Endothelial cell of umbilical vein (primary cell): Measurements from ENCODE around the gene NRXN3. TPM values are rescaled to one million over a fixed set of nuclear protein-coding genes. Genes with fewer than 3 reads are reported as not detected.

Experiments
- BruUV-seq: library from RNA; stranded (reverse); fragments of 400-500 nt; replicated peaks from 2 replicates; lab custom pipeline; 2021; lab: Mats Ljungman, UMichigan
- CTCF ChIA-PET: fragments of 300-600, 350-600 bp; sonication (Branson Sonifier 250); formaldehyde crosslinking; loops from one replicate; lab custom pipeline; 2021; ENCODE audit warnings: antibody characterized with exemption, inconsistent platforms; lab: Charles Lee
- POLR2A ChIA-PET: fragments of 300-600, 350-600 bp; sonication (Branson Sonifier 250); formaldehyde crosslinking; loops from one replicate; lab custom pipeline; 2021; ENCODE audit warnings: antibody characterized with exemption, inconsistent platforms; lab: Charles Lee
- DNase-seq: peaks from one replicate; pipeline ENCODE4 v3.0.0-alpha.2; 2011; ENCODE audit warnings: low read depth, low spot score
- FAIRE-seq: peaks from 2 replicates; lab custom pipeline; 2011; peaks lifted over from hg19 to GRCh38; lab: Jason Lieb, UNC
- H2AFZ ChIP-seq: 2 replicates; pipeline ENCODE4 v1.6.0; 2012; ENCODE audit warnings: low read depth, low read length, control low read depth, inconsistent platforms
- H3K27ac ChIP-seq: 2 replicates; pipeline ENCODE4 v1.5.1; 2011; ENCODE audit warnings: low read depth, mild to moderate bottlenecking, control low read depth, low read length, moderate library complexity; ENCODE audit not compliant: insufficient read depth
- H3K27me3 ChIP-seq, 2 experiments: 2 replicates each; pipeline versions ENCODE4 v1.6.0 to v1.6.1; 2011; ENCODE audit warnings: low read length in 2 of 2, mixed read lengths in 1 of 2; ENCODE audit not compliant: control insufficient read depth in 2 of 2, insufficient read depth in 2 of 2
- H3K36me3 ChIP-seq, 2 experiments: 2 replicates in 1 of 2; 3 replicates in 1 of 2; pipeline ENCODE4 v1.5.1; 2011; ENCODE audit warnings: low read length in 2 of 2, mild to moderate bottlenecking in 1 of 2, moderate library complexity in 1 of 2; ENCODE audit not compliant: control insufficient read depth in 2 of 2, insufficient read depth in 2 of 2; ENCODE audit errors: extremely low read depth in 1 of 2
- H3K4me1 ChIP-seq: 3 replicates; pipeline ENCODE4 v1.5.1; 2011; ENCODE audit warnings: mild to moderate bottlenecking, low read length; ENCODE audit not compliant: control insufficient read depth, insufficient read depth; ENCODE audit errors: extremely low read depth
- H3K4me2 ChIP-seq: 2 replicates; pipeline ENCODE4 v1.6.1; 2011; ENCODE audit warnings: low read length, control low read depth, mixed read lengths; ENCODE audit not compliant: insufficient read depth
- H3K4me3 ChIP-seq, 3 experiments: fragments of 200-600 bp in 1 of 3; sonication (generic), shearing (Covaris generic) in 1 of 3; replicated peaks in 1 of 3; 2 replicates each; pipeline ENCODE4 v1.5.1; 2011 to 2016; ENCODE audit warnings: control low read depth in 3 of 3, low read length in 3 of 3, mild to moderate bottlenecking in 2 of 3, inconsistent platforms in 1 of 3, low read depth in 1 of 3, moderate library complexity in 1 of 3; ENCODE audit not compliant: insufficient read depth in 1 of 3
- H3K79me2 ChIP-seq: 2 replicates; pipeline ENCODE4 v1.6.0; 2012; ENCODE audit warnings: low read length, inconsistent platforms; ENCODE audit not compliant: control insufficient read depth, insufficient read depth
- H3K9ac ChIP-seq: replicated peaks from 2 replicates; pipeline ENCODE3; 2011; ENCODE audit warnings: low read length, control low read depth; ENCODE audit not compliant: insufficient read depth; ENCODE audit errors: extremely low read depth
- H3K9me1 ChIP-seq: replicated peaks from 3 replicates; pipeline ENCODE4 v1.6.0; 2011; ENCODE audit warnings: mild to moderate bottlenecking, low read length; ENCODE audit not compliant: control insufficient read depth, insufficient read depth; ENCODE audit errors: extremely low read depth
- H3K9me3 ChIP-seq: replicated peaks from 2 replicates; pipeline ENCODE4 v1.5.1; 2012; ENCODE audit warnings: low read length, inconsistent platforms; ENCODE audit not compliant: control insufficient read depth, insufficient read depth
- H4K20me1 ChIP-seq: replicated peaks from 2 replicates; pipeline ENCODE3; 2011; ENCODE audit warnings: mild to moderate bottlenecking, low read length; ENCODE audit not compliant: control insufficient read depth, insufficient read depth; ENCODE audit errors: extremely low read depth
- CTCF ChIP-seq, 2 donors: IDR thresholded peaks; 1 replicate in 1 of 2; 2 replicates in 1 of 2; pipeline ENCODE4 v1.5.1; 2011; ENCODE audit warnings: low read length in 2 of 2, mild to moderate bottlenecking in 2 of 2, moderate library complexity in 2 of 2, control low read depth in 1 of 2, inconsistent platforms in 1 of 2, low read depth in 1 of 2; ENCODE audit not compliant: insufficient read depth in 1 of 2; ENCODE audit errors: extremely low read depth in 1 of 2
- EZH2 ChIP-seq: IDR thresholded peaks from 2 replicates; pipeline ENCODE4 v1.6.1; 2012; ENCODE audit warnings: borderline replicate concordance, low read depth, mild to moderate bottlenecking, moderate library complexity, low read length, inconsistent platforms; ENCODE audit not compliant: severe bottlenecking
- FOS ChIP-seq: IDR thresholded peaks from 2 replicates; pipeline ENCODE4 v1.6.1; 2011; ENCODE audit warnings: mild to moderate bottlenecking, low read length, moderate library complexity, borderline replicate concordance; ENCODE audit not compliant: insufficient read depth
- GATA2 ChIP-seq: IDR thresholded peaks from 2 replicates; pipeline ENCODE4 v1.7.0; 2011; ENCODE audit warnings: low read depth, mild to moderate bottlenecking, moderate library complexity, mixed read lengths, low read length; ENCODE audit not compliant: insufficient read length, insufficient read depth
- JUN ChIP-seq: IDR thresholded peaks from 2 replicates; pipeline ENCODE4 v1.6.1; 2011; ENCODE audit warnings: borderline replicate concordance, low read depth; ENCODE audit not compliant: insufficient read length, insufficient read depth
- MAX ChIP-seq: IDR thresholded peaks from 2 replicates; pipeline ENCODE4 v1.6.1; 2011; ENCODE audit not compliant: insufficient read depth, insufficient read length
- MYC ChIP-seq: IDR thresholded peaks from one replicate; pipeline ENCODE4 v1.6.1; 2011; ENCODE audit warnings: mild to moderate bottlenecking, low read depth, low read length
- POLR2A ChIP-seq: IDR thresholded peaks from 2 replicates; pipeline ENCODE4 v1.6.1; 2012; ENCODE audit warnings: low read depth, mild to moderate bottlenecking, control low read depth, low read length
- POLR2AphosphoS5 ChIP-seq: IDR thresholded peaks from 2 replicates; pipeline ENCODE4 v1.6.1; 2012; ENCODE audit warnings: low read depth, mild to moderate bottlenecking, control low read depth, low read length, moderate library complexity; ENCODE audit not compliant: insufficient read depth
- dilution Hi-C: fragments of 300-500 bp; cut with MboI; formaldehyde crosslinking; loops from one replicate; pipeline ENCODE4 v1.15.0; 2019; ENCODE audit warnings: low sequenced_read_pairs; ENCODE audit not compliant: extremely low pct_ligation_motif_present
- intact Hi-C: fragments of 100-400 bp; cut with micrococcal nuclease; formaldehyde crosslinking; loops from one replicate; pipeline ENCODE4 v1.10.0; 2022
- polyA plus RNA-seq, 4 experiments: library from polyadenylated mRNA; depleted of rRNA in 3 of 4; stranded (reverse) in 3 of 4; unstranded in 1 of 4; fragments of >200 nt; gene quantifications; 2 replicates each; pipeline versions ENCODE4 v1.2.1 to v1.2.3, GENCODE V29; 2011 to 2012; ENCODE audit warnings: missing spikeins in 1 of 4
- total RNA-seq: library from RNA; stranded (reverse); gene quantifications from 2 replicates; pipeline ENCODE4 v1.2.3, GENCODE V29; 2021

NRXN3 gene
- total and polyA plus RNA-seq, 2 donors (not counting 3 experiments of a cell fraction or from before 2014, with no cell fraction given) = 0.72 to 4.2 TPM

GRCh38 chr14:78823516-78823915, 653.3 kb downstream of the NRXN3 start:
- no peak overlapping the region for H2AFZ ChIP-seq
- no peak overlapping the region for H3K27ac ChIP-seq
- H3K9me1 ChIP-seq = no peaks in the 10 kb centered on the region
- dilution Hi-C loops (no loop called here), intact Hi-C loops (no loop called here)
- H3K4me1 ChIP-seq = no peaks in the 10 kb centered on the region
- no peaks in the 10 kb centered on the region for H3K36me3 ChIP-seq
- no peaks in the 10 kb centered on the region for H3K79me2 ChIP-seq
- no peaks in the 10 kb centered on the region for H4K20me1 ChIP-seq
- H3K4me2 ChIP-seq = no peak overlapping the region
- CTCF ChIA-PET = no interaction called here
- no peaks in the 10 kb centered on the region for H3K27me3 ChIP-seq
- POLR2A ChIA-PET = no interaction called here
- TF ChIP-seq JUN = no peak
- TF ChIP-seq MAX = no peak
- no peak for TF ChIP-seq CTCF (IDR thresholded peaks at IDR 0.05; ENCODE audit: extremely low read depth in 1 of 2, insufficient read depth in 1 of 2, low read depth in 1 of 2, low read length in 2 of 2)
- TF ChIP-seq FOS = no peak
- no peak for TF ChIP-seq POLR2AphosphoS5
- no peak for TF ChIP-seq EZH2
- TF ChIP-seq POLR2A = no peak
- TF ChIP-seq GATA2 = no peak
- no peak for TF ChIP-seq MYC
- no TSS peak for BruUV-seq
- FAIRE-seq (no peak), DNase-seq (no peak)
- H3K4me3 ChIP-seq = no peak overlapping the region
- H3K9ac ChIP-seq = no peak overlapping the region
- no peaks in the 10 kb centered on the region for H3K9me3 ChIP-seq
